Measurements from ENCODE around the gene KCNN4. TPM values are rescaled to one million over a fixed set of nuclear protein-coding genes. Genes with fewer than 3 reads are reported as not detected.

KCNN4 gene
- total and polyA plus RNA-seq, 7 donors, result 0.71 to 48.7 (median 3.3) TPM

DNA sequence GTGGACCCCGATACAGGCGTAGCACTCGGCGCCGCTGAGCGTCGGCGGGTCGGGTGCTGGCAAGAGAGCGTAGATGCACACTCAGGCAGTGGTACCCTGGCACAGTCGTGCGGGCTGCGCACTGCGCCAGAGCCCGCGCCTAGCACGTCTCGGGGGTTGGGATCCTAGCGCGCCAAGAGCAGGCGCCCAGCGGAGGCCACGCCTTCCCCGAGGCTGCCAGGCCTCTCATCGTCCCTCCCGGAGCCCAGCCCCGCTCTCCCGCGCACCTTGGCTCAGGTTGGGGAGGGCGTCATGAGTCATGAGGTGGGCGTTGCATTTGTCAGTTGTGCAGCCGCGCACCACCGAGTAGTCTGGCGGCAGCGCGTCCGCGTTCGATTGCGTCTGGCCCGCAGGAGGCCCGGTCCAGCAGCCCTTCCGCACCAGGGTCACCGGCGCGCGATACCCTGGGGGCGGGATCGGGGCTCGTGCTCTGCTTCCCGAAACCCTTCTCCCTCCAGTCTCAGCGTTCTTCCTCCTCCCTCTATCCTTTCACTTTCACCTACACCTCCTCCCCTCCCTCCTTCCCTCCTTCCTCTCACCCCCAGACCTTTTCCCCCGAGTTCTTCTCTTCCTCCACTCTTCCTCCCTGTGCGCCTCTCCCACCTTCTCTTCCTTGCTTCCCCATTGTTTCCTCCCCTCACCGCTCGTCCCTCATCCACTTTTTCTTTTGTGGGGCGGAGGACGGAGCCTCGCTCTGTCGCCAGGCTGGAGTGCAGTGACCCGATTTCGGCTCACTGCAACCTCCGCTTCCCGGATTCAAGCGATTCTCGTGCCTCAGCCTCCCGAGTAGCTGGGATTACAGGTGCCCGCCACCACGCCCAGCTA lies 18.0 kb upstream of the KCNN4 start:
- H3K36me3 ChIP-seq, result no peaks in the 10 kb centered on the region
- peak overlapping the region in 2 of 4 donors; percentile 1 to 23 for H3K27ac ChIP-seq
- 15 to 16% methylated on average over 70 of the region's 70 CpGs for WGBS, 2 donors
- intact Hi-C loops (cut with DNase I), result no loop called here
- H3K9me3 ChIP-seq, result peaks cover 0 to 1% (median 0%) of the 10 kb centered on the region in 4 donors
- H3K27me3 ChIP-seq, result peaks cover 8 to 50% (median 28%) of the 10 kb centered on the region in 3 donors
- H3K4me1 ChIP-seq, result peaks cover 0 to 13% (median 11%) of the 10 kb centered on the region in 4 donors
- TF ChIP-seq POLR2A (IDR thresholded peaks at IDR 0.05) (no peak), POLR2AphosphoS5 (IDR thresholded peaks at IDR 0.05) (no peak), EP300 (IDR thresholded peaks at IDR 0.05) (no peak)
- TF ChIP-seq, protein P1, sequence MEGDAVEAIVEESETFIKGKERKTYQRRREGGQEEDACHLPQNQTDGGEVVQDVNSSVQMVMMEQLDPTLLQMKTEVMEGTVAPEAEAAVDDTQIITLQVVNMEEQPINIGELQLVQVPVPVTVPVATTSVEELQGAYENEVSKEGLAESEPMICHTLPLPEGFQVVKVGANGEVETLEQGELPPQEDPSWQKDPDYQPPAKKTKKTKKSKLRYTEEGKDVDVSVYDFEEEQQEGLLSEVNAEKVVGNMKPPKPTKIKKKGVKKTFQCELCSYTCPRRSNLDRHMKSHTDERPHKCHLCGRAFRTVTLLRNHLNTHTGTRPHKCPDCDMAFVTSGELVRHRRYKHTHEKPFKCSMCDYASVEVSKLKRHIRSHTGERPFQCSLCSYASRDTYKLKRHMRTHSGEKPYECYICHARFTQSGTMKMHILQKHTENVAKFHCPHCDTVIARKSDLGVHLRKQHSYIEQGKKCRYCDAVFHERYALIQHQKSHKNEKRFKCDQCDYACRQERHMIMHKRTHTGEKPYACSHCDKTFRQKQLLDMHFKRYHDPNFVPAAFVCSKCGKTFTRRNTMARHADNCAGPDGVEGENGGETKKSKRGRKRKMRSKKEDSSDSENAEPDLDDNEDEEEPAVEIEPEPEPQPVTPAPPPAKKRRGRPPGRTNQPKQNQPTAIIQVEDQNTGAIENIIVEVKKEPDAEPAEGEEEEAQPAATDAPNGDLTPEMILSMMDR (IDR thresholded peaks at IDR 0.05), result no peak
- peak overlapping the region; percentile 21 to 50 (median 41) for H3K4me3 ChIP-seq
- DNase-seq, result no peak

DNA sequence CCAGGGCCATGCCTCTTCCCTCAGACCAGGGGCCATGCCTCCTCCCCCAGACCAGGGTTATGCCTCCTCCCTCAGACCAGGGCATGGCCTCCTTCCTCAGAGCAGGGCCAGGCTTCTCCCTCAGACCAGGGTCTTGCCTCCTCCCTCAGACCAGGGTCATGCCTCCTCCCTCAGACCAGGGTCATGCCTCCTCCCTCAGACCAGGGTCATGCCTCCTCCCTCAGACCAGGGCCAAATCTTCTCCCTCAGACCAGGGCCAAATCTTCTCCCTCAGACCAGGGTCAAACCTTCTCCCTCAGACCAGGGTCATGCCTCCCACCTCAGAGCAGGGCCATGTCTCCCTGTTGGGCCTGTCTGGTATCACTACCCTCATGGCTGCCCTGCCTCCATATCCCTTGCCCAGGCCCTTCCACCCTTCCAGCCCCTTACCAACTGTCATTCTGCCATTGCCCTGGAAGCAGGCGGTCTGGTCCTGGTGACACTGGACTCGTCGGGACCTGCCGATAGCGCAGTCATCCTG lies 17.3 kb upstream of the KCNN4 start:
- Histone ChIP-seq H3K9me3 (peaks cover 0 to 1% (median 0%) of the 10 kb centered on the region in 4 donors), H3K36me3 (no peaks in the 10 kb centered on the region), H3K4me3 (peak overlapping the region; percentile 21 to 50 (median 41)), H3K4me1 (peaks cover 0 to 13% (median 11%) of the 10 kb centered on the region in 4 donors), H3K27ac (peak overlapping the region in 1 of 4 donors; percentile 23), H3K27me3 (peaks cover 8 to 55% (median 28%) of the 10 kb centered on the region in 3 donors)
- no peak for DNase-seq
- 42 to 45% methylated on average over 5 of the region's 5 CpGs for WGBS, 2 donors
- intact Hi-C loops (cut with DNase I), result no loop called here
- TF ChIP-seq POLR2AphosphoS5 (IDR thresholded peaks at IDR 0.05) (no peak), EP300 (IDR thresholded peaks at IDR 0.05) (no peak), POLR2A (IDR thresholded peaks at IDR 0.05) (no peak)
- TF ChIP-seq, protein P1 (IDR thresholded peaks at IDR 0.05), result no peak

DNA sequence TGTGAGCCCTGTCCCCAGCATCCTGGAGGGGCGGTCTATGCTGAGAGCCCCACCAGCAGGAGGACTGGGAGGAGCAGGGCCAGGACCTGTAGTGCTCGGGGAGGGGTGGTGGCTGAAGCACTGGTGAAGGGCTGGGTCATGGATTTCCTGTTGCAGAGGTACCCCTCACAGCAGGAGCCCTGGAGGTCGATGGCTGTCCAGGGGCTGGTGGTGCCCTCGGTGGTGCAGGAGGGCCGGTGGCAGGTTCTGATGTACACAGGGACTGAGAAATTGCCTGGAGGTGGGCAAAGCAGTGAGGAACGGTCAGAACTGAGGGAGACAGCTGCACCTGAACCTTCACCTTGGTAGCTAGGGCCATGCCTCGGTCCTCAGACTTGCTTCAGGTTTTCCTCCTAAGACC lies 16.8 kb upstream of the KCNN4 start:
- H3K27ac ChIP-seq, result no peak overlapping the region
- DNase-seq, result no peak
- peaks cover 0 to 1% (median 0%) of the 10 kb centered on the region in 4 donors for H3K9me3 ChIP-seq
- TF ChIP-seq POLR2AphosphoS5 (IDR thresholded peaks at IDR 0.05), result no peak
- TF ChIP-seq, protein P1 (IDR thresholded peaks at IDR 0.05), result no peak
- no peak for TF ChIP-seq EP300 (IDR thresholded peaks at IDR 0.05)
- TF ChIP-seq POLR2A (IDR thresholded peaks at IDR 0.05), result no peak
- WGBS, 2 donors, result 92 to 93% methylated on average over 7 of the region's 7 CpGs
- no peaks in the 10 kb centered on the region for H3K36me3 ChIP-seq
- H3K4me3 ChIP-seq, result no peak overlapping the region
- H3K27me3 ChIP-seq, result peaks cover 8 to 57% (median 28%) of the 10 kb centered on the region in 3 donors
- intact Hi-C loops (cut with DNase I), result no loop called here
- peaks cover 0 to 13% (median 11%) of the 10 kb centered on the region in 4 donors for H3K4me1 ChIP-seq

DNA sequence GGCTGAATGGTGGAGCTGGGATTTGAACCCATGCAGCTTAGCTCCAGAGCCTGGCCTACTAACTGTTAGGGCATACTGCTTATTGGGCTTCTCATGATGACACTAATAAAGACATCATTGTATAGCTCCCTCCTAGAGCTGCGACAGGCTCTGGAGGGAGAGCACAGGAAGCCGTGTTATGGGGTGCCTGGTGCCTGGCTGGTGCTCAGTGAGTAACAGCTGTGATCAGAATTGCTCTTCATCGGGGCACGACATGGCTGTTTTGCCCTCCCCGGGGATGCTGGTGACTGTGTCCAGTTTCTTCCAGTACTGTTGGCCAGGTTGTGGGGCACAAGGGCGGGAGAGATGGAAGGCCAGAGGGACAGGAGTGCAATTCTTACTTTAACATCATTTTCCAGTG lies 16.3 kb upstream of the KCNN4 start:
- peaks cover 0 to 1% (median 0%) of the 10 kb centered on the region in 4 donors for H3K9me3 ChIP-seq
- no peak for DNase-seq
- no peak overlapping the region for H3K27ac ChIP-seq
- WGBS, 2 donors, result 46 to 62% methylated on average over 6 of the region's 6 CpGs
- H3K4me1 ChIP-seq, result peaks cover 0 to 13% (median 11%) of the 10 kb centered on the region in 4 donors
- intact Hi-C loops (cut with DNase I), result no loop called here
- TF ChIP-seq, protein P1 (IDR thresholded peaks at IDR 0.05), result no peak
- TF ChIP-seq POLR2A (IDR thresholded peaks at IDR 0.05) (no peak), POLR2AphosphoS5 (IDR thresholded peaks at IDR 0.05) (no peak), EP300 (IDR thresholded peaks at IDR 0.05) (no peak)
- H3K4me3 ChIP-seq, result no peak overlapping the region
- peaks cover 8 to 57% (median 28%) of the 10 kb centered on the region in 3 donors for H3K27me3 ChIP-seq
- no peaks in the 10 kb centered on the region for H3K36me3 ChIP-seq

All from sigmoid colon (tissue), 7 donors.